B cell (primary cell): Measurements from ENCODE around the gene ZNF883. TPM values are rescaled to one million over a fixed set of nuclear protein-coding genes. Genes with fewer than 3 reads are reported as not detected.

ENCODE experiments used
- ATAC-seq: fragments of 200-7000 bp; cut with Tn5 transposase; one replicate; pipeline ENCODE4 v1.10.0; 2021; ENCODE audit warnings: low read depth, mild to moderate bottlenecking, moderate number of reproducible peaks, moderate library complexity
- CTCF ChIA-PET: fragments of 350-600 bp; sonication (Branson Sonifier 250); formaldehyde crosslinking; loops from one replicate; lab custom pipeline; 2021; ENCODE audit warnings: antibody characterized with exemption, inconsistent platforms; lab: Charles Lee
- POLR2A ChIA-PET: fragments of 350-600 bp; sonication (Branson Sonifier 250); formaldehyde crosslinking; loops from one replicate; lab custom pipeline; 2021; ENCODE audit warnings: antibody characterized with exemption; lab: Charles Lee
- DNase-seq: peaks from one replicate; pipeline ENCODE4 v3.0.0; 2013
- H2AFZ ChIP-seq: 2 replicates; pipeline ENCODE4 v1.6.1; 2012; ENCODE audit warnings: mild to moderate bottlenecking, low read depth, low read length; ENCODE audit not compliant: insufficient read depth, poor library complexity, severe bottlenecking
- H3K27ac ChIP-seq, 2 donors: 1 replicate in 1 of 2; 2 replicates in 1 of 2; pipeline ENCODE4 v1.5.1; 2012 to 2013; ENCODE audit warnings: low read length in 2 of 2, mild to moderate bottlenecking in 2 of 2, moderate library complexity in 1 of 2
- H3K27me3 ChIP-seq, 4 experiments: fragments of 200-600 bp in 1 of 4; sonication (generic) in 1 of 4; replicated peaks in 1 of 4; 1 replicate in 2 of 4; 2 replicates in 2 of 4; pipeline versions ENCODE4 v1.6.1 to v1.7.0; 2013 to 2016; ENCODE audit warnings: low read length in 3 of 4, mild to moderate bottlenecking in 2 of 4, mixed read lengths in 1 of 4, moderate library complexity in 1 of 4; ENCODE audit not compliant: insufficient read depth in 4 of 4, control insufficient read depth in 3 of 4; ENCODE audit errors: control extremely low read depth in 1 of 4
- H3K36me3 ChIP-seq, 2 experiments: replicated peaks in 1 of 2; 1 replicate in 1 of 2; 2 replicates in 1 of 2; pipeline versions ENCODE4 v1.6.1 to v1.7.1; 2013; ENCODE audit warnings: low read length in 1 of 2; ENCODE audit not compliant: insufficient read depth in 2 of 2, control insufficient read depth in 1 of 2; ENCODE audit errors: control extremely low read depth in 1 of 2, extremely low read depth in 1 of 2
- H3K4me1 ChIP-seq, 2 donors: fragments of 200-600 bp in 1 of 2; sonication (generic) in 1 of 2; 1 replicate in 1 of 2; 2 replicates in 1 of 2; pipeline versions ENCODE4 v1.5.1 to v1.6.1; 2013 to 2017; ENCODE audit warnings: low read length in 2 of 2; ENCODE audit not compliant: control insufficient read depth in 2 of 2, insufficient read depth in 2 of 2
- H3K4me2 ChIP-seq: replicated peaks from 2 replicates; pipeline ENCODE3; 2012; ENCODE audit warnings: mild to moderate bottlenecking, low read depth, low read length; ENCODE audit not compliant: poor library complexity, severe bottlenecking
- H3K4me3 ChIP-seq, 5 experiments: fragments of 200-600 bp in 1 of 5; sonication (generic) in 1 of 5; 1 replicate in 3 of 5; 2 replicates in 2 of 5; pipeline versions ENCODE4 v1.5.1 to v1.7.0; 2011 to 2016; ENCODE audit warnings: low read length in 4 of 5, mild to moderate bottlenecking in 4 of 5, low read depth in 2 of 5, control low read depth in 1 of 5, moderate library complexity in 1 of 5; ENCODE audit not compliant: insufficient read depth in 1 of 5; ENCODE audit errors: control extremely low read depth in 1 of 5, extremely low read depth in 1 of 5
- H3K79me2 ChIP-seq: fragments of 200-600 bp; sonication (generic); one replicate; pipeline ENCODE4 v1.6.0; 2016; ENCODE audit warnings: low read length; ENCODE audit not compliant: control insufficient read depth, insufficient read depth
- H3K9ac ChIP-seq: fragments of 200-600 bp; sonication (generic); 2 replicates; pipeline ENCODE4 v1.6.1; 2017; ENCODE audit warnings: mild to moderate bottlenecking, low read length, moderate library complexity
- H3K9me3 ChIP-seq, 3 donors: one replicate each; pipeline versions ENCODE4 v1.6.1 to v1.7.1; 2013; ENCODE audit warnings: low read length in 2 of 3; ENCODE audit not compliant: control insufficient read depth in 2 of 3, insufficient read depth in 1 of 3; ENCODE audit errors: control extremely low read depth in 1 of 3
- H4K20me1 ChIP-seq: 2 replicates; pipeline ENCODE4 v1.6.0; 2012; ENCODE audit warnings: mild to moderate bottlenecking, low read length; ENCODE audit not compliant: insufficient read depth, control insufficient read depth, poor library complexity, severe bottlenecking
- H3K27ac Mint-ChIP-seq: one replicate; pipeline ENCODE4 v1.8.0; 2021; ENCODE audit warnings: mixed read lengths
- H3K27me3 Mint-ChIP-seq: one replicate; pipeline ENCODE4 v1.8.0; 2021; ENCODE audit warnings: mixed read lengths
- H3K4me1 Mint-ChIP-seq: one replicate; pipeline ENCODE4 v1.8.0; 2021; ENCODE audit warnings: mixed read lengths
- H3K4me3 Mint-ChIP-seq: one replicate; pipeline ENCODE4 v1.8.0; 2021; ENCODE audit warnings: mixed read lengths
- H3K9me3 Mint-ChIP-seq: one replicate; pipeline ENCODE4 v1.8.0; 2022; ENCODE audit warnings: mixed read lengths; ENCODE audit not compliant: insufficient read depth
- CTCF ChIP-seq: fragments of 200-600 bp; IDR thresholded peaks from one replicate; pipeline ENCODE4 v1.8.0; 2022; ENCODE audit warnings: antibody characterized with exemption, mild to moderate bottlenecking
- EZH2 ChIP-seq: IDR thresholded peaks from 2 replicates; pipeline ENCODE4 v1.6.1; 2012; ENCODE audit warnings: borderline replicate concordance, low read depth, mild to moderate bottlenecking, moderate library complexity, low read length; ENCODE audit not compliant: insufficient read depth, poor library complexity, severe bottlenecking
- WGBS: methylation state at CpG from one replicate; pipeline ENCODE4 v1.1.5; 2013; ENCODE audit warnings: missing lambda C conversion rate; ENCODE audit not compliant: insufficient coverage; 5-methylcytosine and 5-hydroxymethylcytosine counted together
- intact Hi-C: fragments of 100-400 bp; cut with micrococcal nuclease; formaldehyde crosslinking; loops from one replicate; pipeline ENCODE4 v1.10.0; 2022
- polyA plus RNA-seq: library from polyadenylated mRNA; depleted of rRNA; stranded (reverse); fragments of >200 nt; gene quantifications from 2 replicates; pipeline ENCODE4 v1.2.3, GENCODE V29; 2012
- total RNA-seq, 2 donors: library from RNA; stranded (reverse); fragments of 120-200 nt in 1 of 2; gene quantifications; 1 replicate in 1 of 2; 2 replicates in 1 of 2; pipeline versions ENCODE4 v1.2.3 to v1.2.4, GENCODE V29; 2013 to 2022

Gene ZNF883
- total and polyA plus RNA-seq, 2 donors (not counting 1 experiment from before 2014, with no cell fraction given) = 0.54 TPM

- Histone ChIP-seq H3K4me1 (no peaks in the 10 kb centered on the region), H3K9me3 (no peaks in the 10 kb centered on the region), H4K20me1 (no peaks in the 10 kb centered on the region), H3K9ac (no peak overlapping the region), H3K4me2 (no peak overlapping the region), H2AFZ (no peak overlapping the region), H3K79me2 (no peaks in the 10 kb centered on the region), H3K4me3 (no peak overlapping the region), H3K27me3 (no peaks in the 10 kb centered on the region), H3K36me3 (no peaks in the 10 kb centered on the region), H3K27ac (no peak overlapping the region)
- no peak overlapping the region for H3K27ac Mint-ChIP-seq
- no peak for ATAC-seq
- no peak for TF ChIP-seq EZH2
- no peak for TF ChIP-seq CTCF
- intact Hi-C loops = no loop called here
- ChIA-PET CTCF (no interaction called here), POLR2A (no interaction called here)
- H3K4me3 Mint-ChIP-seq = no peak overlapping the region
- WGBS = 94% methylated on average over 4 of the region's 4 CpGs
- no peaks in the 10 kb centered on the region for H3K9me3 Mint-ChIP-seq
- DNase-seq = no peak
- no peaks in the 10 kb centered on the region for H3K4me1 Mint-ChIP-seq
- peaks cover 21% of the 10 kb centered on the region for H3K27me3 Mint-ChIP-seq
Observed at GRCh38 chr9:112913326-112913725, 98.7 kb downstream of the ZNF883 start.

- TF ChIP-seq EZH2 = no peak
- TF ChIP-seq CTCF = no peak
- H3K4me1 Mint-ChIP-seq = no peaks in the 10 kb centered on the region
- H3K4me1 ChIP-seq = no peaks in the 10 kb centered on the region
- DNase-seq = no peak
- H3K4me3 Mint-ChIP-seq = no peak overlapping the region
- 100% methylated on average over 2 of the region's 3 CpGs for WGBS
- H3K27me3 Mint-ChIP-seq = peaks cover 17% of the 10 kb centered on the region
- H3K27ac ChIP-seq = no peak overlapping the region
- H3K4me2 ChIP-seq = no peak overlapping the region
- H3K27ac Mint-ChIP-seq = no peak overlapping the region
- H3K9me3 ChIP-seq = no peaks in the 10 kb centered on the region
- no peaks in the 10 kb centered on the region for H3K27me3 ChIP-seq
- no peak overlapping the region for H3K4me3 ChIP-seq
- ChIA-PET CTCF (no interaction called here), POLR2A (no interaction called here)
- no peaks in the 10 kb centered on the region for H3K36me3 ChIP-seq
- H3K9me3 Mint-ChIP-seq = no peaks in the 10 kb centered on the region
- H3K79me2 ChIP-seq = no peaks in the 10 kb centered on the region
- H4K20me1 ChIP-seq = no peaks in the 10 kb centered on the region
- ATAC-seq = no peak
- H2AFZ ChIP-seq = no peak overlapping the region
- intact Hi-C loops = no loop called here
- H3K9ac ChIP-seq = no peak overlapping the region
Observed at GRCh38 chr9:112912636-112913035, 99.4 kb downstream of the ZNF883 start.
